ENCODE results near the gene AP5B1.

- TF ChIP-seq POLR2A (IDR thresholded peaks at IDR 0.05) (no peak), CTCF (IDR thresholded peaks at IDR 0.05) (peak in 1 of 7 experiments; percentile 43), POLR2AphosphoS5 (IDR thresholded peaks at IDR 0.05) (no peak)
These were observed 581 bp upstream of the AP5B1 start for GRCh38 chr11:65781152-65781961.
